HG02588 (cell line): Measurements from ENCODE around the gene OR2T11.
"Not testable (repeated sequence)": the region's sequence is repeated elsewhere in the genome, so short reads cannot be mapped to it uniquely, and the experiment has no call there.

Experiments
- ATAC-seq: cut with Tn5 transposase; IDR thresholded peaks from one replicate; pipeline ENCODE4 v1.9.1; 2021; ENCODE audit warnings: mild to moderate bottlenecking, moderate library complexity; ENCODE audit not compliant: unreplicated experiment

The OR2T11 gene

DNA sequence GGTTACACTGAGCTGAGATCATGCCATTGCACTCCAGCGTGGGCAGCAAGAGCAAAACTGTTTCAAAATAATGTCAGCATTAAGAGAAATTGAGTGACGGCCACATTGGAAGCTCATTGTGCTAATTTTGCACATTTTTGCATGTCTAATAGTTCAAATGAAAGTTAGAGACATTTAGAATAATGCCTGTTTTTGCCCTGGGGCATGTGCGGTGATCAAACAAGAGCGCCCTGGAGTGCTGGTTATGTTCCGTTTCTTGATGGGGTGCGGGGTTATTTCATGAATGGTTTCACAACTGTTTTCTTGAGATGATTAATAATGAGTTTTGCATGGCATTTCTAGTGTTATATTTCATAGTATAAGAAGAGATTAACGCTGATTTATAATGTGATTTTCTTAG is 13.1 kb downstream of the OR2T11 start:
- no peak for ATAC-seq

DNA sequence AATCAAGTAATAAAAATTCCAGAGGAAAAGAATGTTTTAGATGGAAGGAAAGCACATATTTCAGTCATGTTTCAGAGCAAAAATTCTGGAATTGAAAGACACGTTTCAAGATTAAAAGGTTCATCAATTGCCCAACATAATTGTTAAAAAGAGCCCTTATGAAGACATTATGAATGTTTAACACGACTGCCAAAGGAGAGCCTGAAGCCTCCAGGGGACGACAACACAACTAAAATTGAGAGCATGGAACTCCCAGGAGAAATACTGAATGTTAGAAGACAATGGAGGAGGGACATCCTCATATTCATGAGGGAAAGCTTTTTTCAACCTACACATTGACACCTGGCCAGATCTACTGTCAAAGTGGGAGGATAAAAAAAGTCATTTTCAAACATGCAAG is 16.0 kb downstream of the OR2T11 start:
- ATAC-seq = no peak

DNA sequence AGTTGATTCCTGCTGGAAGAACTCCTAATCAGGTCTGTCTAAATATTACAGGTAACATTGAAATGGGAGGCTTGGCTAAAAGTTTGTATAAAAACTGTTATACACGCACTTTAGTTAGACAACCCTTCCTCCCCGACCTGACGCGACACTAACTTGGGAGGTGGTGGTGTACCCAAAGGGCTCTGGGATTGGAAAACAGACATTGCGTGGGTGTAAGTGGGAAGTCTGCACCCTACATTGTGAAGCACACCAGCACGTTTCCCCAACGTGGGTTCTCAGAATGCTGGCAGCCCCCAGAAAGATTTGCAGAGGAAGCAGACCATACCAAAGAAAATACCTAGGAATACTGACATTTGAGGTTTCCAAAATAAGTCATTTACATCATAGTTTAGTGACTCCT is 16.8 kb downstream of the OR2T11 start:
- no peak for ATAC-seq

DNA sequence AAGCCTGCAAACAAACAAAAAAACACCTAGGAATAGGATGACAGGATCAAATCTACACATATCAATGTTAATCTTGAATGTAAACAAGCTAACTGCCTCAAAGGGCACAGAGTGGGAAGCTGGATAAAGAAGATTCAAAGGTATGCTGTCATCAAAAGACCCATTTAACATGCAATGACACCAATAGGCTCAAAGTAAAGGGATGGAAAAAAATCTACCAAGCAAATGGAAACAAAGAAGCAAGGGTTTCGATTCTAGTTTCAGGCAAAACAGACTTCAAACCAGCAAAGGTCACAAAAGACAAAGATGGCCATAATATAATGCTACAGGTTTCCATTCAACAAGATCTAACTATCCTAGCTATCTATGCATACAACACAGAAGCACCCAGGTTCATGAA is 21.1 kb downstream of the OR2T11 start:
- no peak for ATAC-seq

DNA sequence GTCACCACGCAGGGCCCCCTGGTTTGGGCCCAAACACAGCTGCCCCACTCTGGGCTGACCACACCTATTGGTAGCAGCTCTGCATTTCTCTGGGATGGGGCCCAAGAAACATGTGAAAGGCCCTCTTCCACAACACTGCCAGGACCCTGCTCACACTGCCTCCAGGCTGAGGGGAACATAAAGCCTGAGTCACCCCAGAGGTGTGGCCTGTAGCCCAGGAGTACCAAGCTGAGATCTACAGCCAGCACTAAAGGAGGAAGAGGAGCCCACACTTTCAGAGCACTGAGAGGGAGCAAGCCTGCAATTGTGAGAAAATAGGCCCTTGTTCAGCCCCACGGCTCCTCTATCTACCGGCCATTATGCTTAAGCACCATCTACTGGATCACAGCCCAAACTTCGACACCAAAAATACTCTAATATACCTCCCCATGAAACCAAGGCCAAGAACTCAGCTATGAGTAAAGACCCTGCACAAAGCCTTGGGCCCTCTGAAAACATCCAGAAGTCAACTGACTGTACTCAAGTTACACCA is 22.9 kb downstream of the OR2T11 start:
- no peak for ATAC-seq

DNA sequence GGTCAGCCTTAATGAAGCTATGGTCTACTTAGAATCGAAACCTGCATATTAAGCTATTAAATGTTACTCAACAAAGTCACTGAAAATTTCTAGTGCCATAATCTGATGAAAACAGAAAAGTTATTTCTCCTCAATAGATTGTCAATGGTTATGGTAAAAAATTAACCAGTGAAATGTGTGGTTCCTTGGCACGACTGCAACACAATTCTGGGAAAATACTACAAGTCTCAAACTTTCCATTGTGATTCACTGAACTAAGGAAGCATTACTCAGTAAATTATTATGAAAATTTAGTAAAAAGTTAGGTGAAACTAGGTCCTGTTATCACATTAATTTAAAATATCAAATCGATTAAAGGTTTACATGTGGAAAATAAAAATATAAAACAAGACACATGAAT is 24.6 kb downstream of the OR2T11 start:
- ATAC-seq = no peak

DNA sequence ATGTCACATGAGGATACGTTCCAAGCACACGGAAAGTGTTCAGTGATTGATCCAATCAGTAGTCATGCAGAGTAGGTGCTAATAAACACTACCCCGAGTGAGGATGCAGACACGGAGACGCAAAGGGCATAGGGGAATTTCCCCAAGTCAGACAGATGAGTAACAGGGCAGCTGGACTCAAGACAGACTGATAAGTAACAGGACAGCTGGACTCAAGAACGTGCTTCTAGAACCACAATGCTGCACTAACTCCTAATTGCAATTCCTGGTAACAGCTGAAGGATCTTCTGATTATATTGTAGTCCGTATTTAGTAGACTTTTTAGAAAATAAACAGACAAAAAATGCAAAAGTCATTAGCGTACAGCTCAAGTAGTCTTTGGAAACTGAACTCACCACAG is 35.5 kb downstream of the OR2T11 start:
- no peak for ATAC-seq

DNA sequence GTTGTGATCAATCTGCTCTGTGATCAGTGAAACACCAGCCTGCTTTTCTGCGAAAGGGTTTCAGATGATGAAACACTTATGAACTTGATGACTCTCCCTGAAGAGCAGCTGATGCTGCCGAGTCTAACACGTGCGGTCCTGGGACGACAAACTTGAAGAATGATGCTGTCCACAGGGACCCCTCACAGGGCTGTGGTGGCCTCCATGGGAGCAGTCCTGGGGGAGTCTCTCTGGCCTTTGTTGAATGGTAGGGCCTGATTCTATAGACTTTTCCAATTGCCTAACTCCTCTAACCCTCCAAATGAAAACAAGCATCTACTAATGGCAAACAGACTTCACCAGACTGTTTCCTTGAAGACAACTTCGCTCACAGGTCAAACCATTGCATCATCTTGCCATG is 37.3 kb downstream of the OR2T11 start, which contains the start of gene OR2T10:
Gene OR2T10 (minus strand): TSS at position 112 of the 400 bp plus-strand sequence. CDS start 3,932 bp downstream, outside the sequence.
- ATAC-seq = no peak

DNA sequence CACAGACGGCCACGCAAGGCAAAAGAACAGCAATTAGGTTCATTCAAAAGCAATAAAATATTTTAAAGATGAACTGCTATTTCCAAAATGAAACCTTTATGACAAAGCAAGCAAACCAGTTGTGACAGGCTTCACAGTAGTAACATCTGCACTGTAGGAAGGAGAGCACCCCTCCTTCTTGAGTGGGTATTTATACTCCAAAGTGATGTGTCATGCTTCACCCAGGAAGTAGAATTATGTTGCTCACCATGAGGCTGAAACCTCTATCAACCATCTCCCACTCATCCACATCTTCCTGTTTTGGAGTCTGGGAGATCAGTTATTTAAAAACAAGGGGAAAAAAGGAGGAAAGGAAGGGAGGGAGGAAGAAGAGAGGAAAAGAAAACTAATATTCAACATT is 38.3 kb downstream of the OR2T11 start:
- no peak for ATAC-seq

DNA sequence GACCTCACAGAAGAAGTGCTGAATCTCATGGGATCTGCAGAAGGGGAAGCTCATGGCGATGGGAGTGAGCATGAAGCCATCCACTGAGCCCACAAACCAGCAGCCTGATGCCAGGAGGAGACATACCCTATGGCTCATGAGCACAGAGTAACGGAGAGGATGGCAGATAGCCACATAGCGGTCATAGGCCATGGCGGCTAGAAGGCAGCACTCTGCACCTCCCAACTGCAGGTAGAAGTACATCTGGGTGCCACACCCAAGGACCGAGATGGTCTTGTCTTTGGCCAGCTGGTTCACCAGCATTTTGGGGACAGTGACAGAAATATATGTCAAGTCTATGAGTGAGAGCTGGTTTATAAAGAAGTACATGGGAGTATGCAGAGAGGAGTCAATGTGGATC is 41.7 kb downstream of the OR2T11 start:
- no peak for ATAC-seq

DNA sequence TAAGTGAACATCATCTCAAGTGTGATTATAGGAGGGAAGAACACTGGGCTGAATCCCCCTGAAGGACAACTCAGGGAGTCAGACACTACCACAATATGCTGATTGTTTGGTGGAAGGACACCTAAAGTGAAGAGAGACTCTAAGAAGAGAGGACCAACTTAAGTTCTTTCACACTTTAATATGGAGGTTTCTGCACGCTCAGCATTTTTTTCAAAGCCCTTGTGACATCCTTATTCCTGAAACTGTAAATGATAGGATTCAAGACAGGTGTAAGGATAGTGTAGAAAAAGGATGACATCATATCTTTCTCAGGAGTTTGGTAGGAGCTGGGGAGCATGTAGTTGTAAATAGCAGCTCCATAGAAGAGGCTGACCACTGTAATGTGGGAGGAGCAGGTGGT is 42.2 kb downstream of the OR2T11 start:
- ATAC-seq = no peak

DNA sequence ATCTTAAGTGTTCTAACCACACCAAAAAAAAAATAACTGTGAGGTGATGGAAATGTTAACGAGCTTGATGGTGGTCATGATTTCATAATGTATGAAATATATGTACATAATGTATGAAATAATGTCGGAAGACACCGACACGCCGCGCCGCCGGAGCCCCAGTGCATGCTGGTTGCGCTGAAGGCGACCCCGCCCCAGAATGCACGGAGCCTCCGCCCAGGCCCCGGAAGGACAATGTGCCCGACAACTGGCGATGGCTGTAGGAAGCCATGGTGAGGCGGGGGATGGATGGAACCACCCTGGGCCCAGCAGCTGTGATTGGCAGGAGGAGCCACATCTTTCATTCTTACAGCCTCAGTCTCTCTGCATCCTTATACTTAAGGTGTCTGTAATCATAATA is 44.8 kb downstream of the OR2T11 start:
- no peak for ATAC-seq

DNA sequence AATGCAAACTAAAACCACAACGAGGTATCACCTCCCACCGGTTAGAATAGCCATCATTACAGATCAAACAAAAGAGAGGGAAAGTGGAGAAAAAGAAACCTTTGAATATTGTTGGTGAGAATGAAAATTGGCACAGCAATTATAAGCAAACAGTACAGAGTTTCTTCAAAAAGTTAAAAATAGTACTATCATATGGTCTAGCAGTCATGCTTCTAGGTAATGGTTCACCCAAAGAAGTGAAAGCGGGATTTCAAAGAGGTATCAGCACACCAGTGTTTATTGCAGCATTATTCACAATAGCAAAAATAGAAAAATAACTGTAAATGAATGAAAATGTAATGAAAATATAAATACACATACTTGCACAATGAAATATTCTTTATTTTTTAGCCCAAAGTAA is 45.6 kb downstream of the OR2T11 start:
- ATAC-seq = no peak

DNA sequence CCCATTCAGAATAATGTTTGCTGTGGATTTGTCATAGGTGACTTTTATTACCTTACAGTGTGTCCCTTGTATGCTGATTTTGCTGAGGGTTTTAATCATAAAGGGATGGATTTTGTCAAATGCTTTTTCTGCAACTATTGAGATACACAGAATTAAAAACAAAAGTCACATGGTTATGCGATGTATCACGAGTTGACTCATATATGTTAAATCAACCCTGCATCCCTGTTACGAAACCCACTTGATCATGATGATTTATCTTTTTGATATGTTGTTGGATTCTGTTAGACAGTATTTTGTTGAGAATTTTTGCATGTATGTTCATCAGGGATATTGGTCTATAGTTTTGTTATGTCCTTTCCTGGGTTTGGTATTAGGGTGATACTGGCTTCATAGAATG is 49.6 kb downstream of the OR2T11 start:
- ATAC-seq = no peak

DNA sequence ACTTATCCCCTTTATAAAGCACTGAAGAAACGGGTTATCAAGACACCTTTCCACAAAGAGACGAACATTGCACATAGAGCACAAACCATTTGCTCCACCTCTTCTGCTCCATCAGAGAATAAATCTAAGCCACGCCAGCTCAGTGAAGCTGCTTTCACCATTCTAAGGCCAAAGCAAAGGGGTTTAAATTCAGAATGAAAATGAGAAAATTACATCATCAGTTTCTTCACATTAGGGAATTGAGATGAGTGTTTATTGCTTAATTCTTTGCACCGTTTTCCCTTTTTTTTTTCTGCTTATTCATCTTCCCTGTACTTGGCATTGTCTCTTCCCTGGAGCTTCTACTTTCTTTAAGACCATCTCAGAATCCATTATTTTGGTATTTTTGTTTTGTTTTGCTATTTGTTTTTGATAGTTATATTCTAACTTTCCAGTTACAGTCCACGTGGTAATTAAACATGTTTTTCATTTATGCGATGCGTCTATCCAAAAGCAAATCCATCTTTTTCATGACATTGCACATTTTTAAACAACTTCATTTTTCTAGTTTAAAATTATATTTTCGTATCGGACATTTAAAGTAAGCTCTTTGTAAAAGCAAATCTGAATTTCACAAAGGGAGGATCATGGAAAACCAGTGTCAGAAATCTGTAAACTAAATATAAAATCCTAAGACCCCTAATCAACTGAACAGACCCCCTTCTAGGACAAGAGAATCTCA is 58.5 kb downstream of the OR2T11 start:
- no peak for ATAC-seq

DNA sequence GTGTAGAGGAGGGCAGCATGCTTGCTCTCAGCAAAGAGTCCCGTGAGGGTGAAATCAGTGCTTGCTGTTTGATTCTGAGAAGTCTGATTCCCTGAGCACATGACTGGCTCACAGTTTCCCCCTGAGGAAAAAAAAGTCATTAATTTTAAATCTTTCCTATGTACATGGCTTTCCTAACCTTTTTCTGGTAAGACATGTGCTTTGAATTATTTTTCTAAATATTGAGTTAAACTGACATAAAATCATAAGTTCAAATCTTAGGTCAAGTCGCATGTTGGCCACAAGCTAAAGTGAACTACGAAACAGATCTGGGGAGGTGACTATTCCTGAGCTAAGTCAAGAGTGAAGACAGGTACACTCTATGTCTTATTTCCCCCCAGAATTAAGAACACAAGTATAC is 60.2 kb downstream of the OR2T11 start, which contains the start of gene OR2T34:
Gene OR2T34 (minus strand): TSS at position 101 of the 400 bp plus-strand sequence. CDS start 0 bp downstream, at position 101.
- not testable (repeated sequence) for ATAC-seq

DNA sequence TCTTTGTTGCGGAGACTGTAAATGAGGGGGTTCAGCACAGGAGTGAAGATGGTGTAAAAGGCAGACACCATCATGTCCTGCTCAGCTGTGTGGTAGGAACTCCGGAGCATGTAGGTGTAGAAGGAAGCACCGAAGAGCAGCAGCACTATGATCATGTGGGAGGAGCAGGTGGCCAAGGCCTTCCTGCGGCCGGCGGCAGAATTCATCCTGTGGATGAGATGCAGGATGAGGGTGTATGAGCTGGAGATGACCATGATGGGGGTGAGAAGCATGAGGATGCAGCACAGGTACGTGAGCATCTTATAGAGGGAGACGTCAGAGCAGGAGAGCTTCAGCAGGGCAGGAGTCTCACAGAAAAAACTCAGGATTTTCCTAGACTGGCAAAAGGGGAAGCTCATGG is 61.0 kb downstream of the OR2T11 start:
- ATAC-seq = not testable (repeated sequence)
